ENCODE data around the gene S100A5.
"Not testable (repeated sequence)": the region's sequence is repeated elsewhere in the genome, so short reads cannot be mapped to it uniquely, and the experiment has no call there.

Gene S100A5, protein sequence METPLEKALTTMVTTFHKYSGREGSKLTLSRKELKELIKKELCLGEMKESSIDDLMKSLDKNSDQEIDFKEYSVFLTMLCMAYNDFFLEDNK

DNA sequence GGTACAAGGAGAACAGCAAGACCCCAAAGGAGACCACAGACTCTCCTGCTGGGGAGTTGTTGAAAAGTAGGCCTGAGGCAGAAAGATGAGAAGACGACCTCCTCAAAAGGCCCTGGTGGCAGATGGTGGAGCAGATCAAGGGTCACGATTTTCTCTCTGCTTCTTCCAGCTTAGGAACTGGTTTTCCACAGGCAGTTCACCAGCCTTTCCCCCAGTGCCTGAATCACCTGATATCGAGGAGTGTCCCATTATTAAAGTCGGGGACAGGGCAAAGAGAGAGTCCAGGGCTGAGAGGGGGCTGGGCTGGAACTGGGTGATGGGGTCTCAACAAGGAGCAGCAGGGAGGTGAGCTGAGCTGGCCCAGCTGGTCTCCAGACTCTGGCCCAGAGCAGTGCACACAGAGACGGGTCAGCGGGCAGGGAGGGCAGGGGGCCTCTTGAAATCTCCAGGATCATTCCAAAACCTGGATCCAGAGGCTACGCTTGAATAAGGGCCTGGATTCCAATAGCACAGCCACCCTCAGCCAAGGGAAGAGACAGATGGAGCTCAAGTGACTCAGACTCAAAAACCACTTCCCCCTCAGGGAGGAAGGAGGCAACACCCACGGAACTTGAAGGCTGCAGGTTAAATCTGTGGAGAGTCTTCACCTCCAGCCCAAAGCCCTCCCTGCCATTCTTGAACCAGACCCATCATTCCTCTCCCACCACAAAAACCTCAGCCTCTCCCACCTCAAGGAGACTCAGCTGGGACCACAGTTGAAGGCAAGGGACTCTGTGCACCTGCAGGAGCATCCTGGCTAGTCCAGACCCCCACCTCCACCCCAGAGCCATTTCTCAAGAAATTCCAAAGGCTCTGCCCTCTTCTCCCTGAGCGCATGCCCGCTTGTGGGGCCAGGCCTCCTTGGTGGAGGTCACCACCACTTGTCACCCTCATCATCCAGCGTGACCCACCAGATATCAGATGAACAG is at the start of gene S100A5:
Gene S100A5, minus strand, starts transcription at position 541 of the 968 bp plus-strand sequence. CDS start 743 bp downstream, outside the sequence.
- DNase-seq: no peak

- no peak for DNase-seq
Observed at GRCh38 chr1:153588482-153588881, 47.7 kb upstream of the S100A5 start.

DNA sequence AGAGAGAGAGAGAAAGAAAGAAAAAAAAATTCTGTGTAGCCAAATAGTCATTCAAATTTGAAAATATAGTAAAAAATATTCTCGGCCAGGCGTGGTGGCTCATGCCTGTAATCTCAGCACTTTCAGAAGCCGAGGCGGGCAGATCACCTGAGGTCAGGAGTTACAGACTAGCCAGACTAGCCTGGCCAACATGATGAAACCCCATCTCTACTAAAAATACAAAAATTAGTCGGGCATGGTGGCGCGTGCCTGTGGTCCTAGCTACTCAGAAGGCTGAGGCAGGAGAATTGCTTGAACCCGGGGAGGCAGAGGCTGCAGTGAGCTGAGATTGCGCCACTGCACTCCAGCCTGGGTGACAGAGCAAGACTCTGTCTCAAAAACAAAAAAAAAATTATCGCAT is 47.3 kb upstream of the S100A5 start:
- not testable (repeated sequence) for DNase-seq

GRCh38 chr1:153587314-153587713 is 46.6 kb upstream of the S100A5 start:
- no peak for DNase-seq

DNA sequence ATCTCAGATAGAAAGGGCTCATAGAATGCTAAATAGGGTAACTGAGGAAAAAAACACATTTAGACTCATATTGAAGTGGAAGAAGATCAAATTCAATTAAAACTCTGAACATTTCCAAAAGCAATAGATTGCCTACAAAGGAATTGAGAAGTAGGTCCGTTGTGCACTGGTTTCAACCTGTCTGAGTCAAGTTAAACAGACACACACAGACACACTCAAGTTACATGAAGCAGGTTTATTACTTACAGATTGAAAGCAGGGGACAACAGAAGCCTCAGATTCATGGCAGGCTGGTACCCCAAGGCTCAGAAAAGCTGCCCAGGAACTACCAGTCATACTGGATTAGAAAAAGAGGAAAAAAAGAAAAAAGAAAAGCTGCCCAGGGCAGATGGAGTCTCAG is 45.6 kb upstream of the S100A5 start:
- no peak for DNase-seq

- DNase-seq: no peak
Observed at GRCh38 chr1:153585006-153585405, 44.3 kb upstream of the S100A5 start.

GRCh38 chr1:153583976-153584375 is 43.2 kb upstream of the S100A5 start:
- no peak for DNase-seq

DNA sequence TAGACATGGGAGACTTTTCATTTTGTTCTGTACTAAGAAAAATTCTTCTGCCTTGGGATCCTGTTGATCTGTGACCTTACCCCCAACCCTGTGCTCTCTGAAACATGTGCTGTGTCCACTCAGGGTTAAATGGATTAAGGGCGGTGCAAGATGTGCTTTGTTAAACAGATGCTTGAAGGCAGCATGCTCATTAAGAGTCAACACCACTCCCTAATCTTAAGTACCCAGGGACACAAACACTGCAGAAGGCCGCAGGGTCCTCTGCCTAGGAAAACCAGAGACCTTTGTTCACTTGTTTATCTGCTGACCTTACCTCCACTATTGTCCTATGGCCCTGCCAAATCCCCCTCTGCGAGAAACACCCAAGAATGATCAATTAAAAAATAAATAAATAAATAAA is 42.8 kb upstream of the S100A5 start:
- not testable (repeated sequence) for DNase-seq

GRCh38 chr1:153582836-153583235 is 42.1 kb upstream of the S100A5 start:
- DNase-seq: not testable (repeated sequence)

- DNase-seq: no peak
Observed at GRCh38 chr1:153578936-153579335, 38.2 kb upstream of the S100A5 start.

GRCh38 chr1:153578490-153578889 is 37.8 kb upstream of the S100A5 start:
- DNase-seq: no peak

DNA sequence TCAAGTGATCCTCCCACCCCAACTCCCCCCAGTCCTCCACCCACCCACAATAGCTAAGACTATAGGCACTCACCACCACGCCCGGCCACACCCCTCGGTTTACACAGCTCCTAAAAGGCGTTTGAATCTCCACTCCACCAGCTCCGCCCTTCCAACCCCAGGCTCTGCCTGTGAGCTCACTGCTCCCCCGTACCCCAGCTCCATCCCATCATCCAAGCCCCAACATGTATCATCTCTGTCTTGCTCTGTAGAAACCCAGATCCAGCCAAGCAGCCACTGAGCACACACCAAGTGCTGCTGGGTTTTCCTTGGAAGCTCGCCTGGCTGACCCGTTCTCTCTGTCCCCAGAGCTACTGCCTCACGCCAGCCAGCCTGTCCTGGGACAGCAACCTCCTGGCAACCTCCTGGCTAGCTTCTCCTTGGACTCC is 36.9 kb upstream of the S100A5 start:
- no peak for DNase-seq

GRCh38 chr1:153577138-153577537 is 36.4 kb upstream of the S100A5 start:
- no peak for DNase-seq

DNA sequence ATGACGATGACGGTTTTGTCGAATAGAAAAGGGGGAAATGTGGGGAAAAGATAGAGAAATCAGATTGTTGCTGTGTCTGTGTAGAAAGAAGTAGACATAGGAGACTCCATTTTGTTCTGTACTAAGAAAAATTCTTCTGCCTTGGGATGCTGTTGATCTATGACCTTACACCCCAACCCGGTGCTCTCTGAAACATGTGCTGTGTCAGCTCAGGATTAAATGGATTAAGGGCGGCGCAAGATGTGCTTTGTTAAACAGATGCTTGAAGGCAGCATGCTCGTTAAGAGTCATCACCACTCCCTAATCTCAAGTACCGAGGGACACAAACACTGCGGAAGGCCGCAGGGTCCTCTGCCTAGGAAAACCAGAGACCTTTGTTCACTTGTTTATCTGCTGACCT is 34.8 kb upstream of the S100A5 start:
- DNase-seq: not testable (repeated sequence)

- not testable (repeated sequence) for DNase-seq
Observed at GRCh38 chr1:153575081-153575491, 34.4 kb upstream of the S100A5 start.

DNA sequence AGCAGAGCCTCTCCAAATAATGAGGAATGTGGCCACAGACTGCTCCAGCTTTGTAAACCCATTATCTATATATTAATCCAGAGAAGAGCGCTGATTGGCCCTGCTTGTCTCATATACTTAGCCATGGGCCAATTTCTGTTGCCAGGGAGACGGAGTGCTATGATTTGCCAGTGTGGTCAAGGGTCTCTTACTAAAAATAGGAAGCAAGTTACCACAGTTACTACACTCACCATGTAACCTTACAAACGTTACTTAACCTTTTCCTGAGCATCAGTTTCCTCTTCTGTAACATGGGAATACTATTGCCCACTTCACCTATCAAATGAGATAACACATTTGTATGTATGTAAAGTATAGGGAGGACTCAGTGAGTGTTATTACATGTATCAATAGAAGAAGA is 32.6 kb upstream of the S100A5 start:
- DNase-seq: no peak

GRCh38 chr1:153572569-153573015 is 31.9 kb upstream of the S100A5 start:
- DNase-seq: peak; percentile 33 to 49

GRCh38 chr1:153571706-153572105 is 31.0 kb upstream of the S100A5 start:
- DNase-seq: no peak

DNA sequence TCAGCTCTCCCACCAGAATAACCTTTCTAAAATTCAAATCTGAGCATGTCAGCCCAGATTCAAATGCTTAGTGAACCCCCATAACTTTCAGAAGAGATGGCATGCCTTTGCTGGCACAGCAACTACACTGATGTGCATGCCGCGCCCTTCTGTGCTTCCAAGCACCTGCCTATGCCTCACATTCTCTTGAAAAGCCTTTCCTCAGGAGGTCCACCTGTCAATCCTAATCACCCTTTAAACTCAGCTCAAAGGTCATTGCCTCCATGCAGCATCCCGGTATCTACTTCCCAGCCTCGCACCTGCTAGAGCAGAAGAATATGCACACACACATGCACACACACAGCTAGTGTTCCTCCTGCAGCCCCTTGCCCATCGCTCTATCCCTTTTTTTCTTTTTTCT is 30.1 kb upstream of the S100A5 start:
- DNase-seq: no peak

GRCh38 chr1:153569465-153569864 is 28.7 kb upstream of the S100A5 start:
- DNase-seq: no peak

GRCh38 chr1:153568367-153569099 is 27.8 kb upstream of the S100A5 start:
- peak; percentile 88 to 93 for DNase-seq

DNA sequence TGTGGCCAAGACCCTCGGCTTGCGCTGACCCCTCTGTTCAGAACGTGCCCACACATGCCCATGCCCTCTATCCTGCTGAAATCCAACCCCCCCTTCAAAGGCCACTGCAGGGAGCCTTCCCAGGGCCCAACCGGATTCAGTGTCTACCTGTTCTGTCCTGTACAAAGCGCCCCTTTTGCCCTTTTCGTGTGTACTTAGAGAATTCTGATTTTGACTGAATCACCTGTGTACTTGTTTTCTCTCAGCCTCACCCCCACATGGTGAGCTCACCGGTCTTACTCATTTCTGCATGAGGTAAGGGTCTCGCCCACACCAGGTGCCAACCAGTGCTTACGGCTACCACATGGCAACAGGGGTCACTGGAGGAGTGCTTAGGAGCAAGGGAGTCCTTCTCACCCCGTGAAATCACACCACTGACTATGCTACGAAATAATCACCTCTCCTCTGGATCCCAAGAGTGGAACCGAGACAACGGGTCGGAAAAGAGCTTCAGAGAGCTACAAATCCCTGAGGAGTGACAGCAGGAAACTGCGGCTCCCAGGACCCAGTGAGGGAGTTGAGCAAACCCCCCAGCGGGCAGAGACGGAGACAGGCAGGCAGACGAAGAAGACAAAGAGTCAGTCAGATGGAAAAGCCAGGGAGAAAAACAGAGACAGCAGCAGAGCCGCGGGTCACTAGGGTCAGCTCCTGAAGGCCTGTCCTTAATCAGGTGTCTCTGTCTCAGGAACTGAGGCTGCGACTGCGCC is 27.1 kb upstream of the S100A5 start:
- DNase-seq: no peak

Measured in NCI-H187 (cell line).